CD14-positive monocyte (primary cell): Measurements from ENCODE around the gene MDN1. TPM values are rescaled to one million over a fixed set of nuclear protein-coding genes. Genes with fewer than 3 reads are reported as not detected.

Source experiments
- DNase-seq, 3 donors: peaks; one replicate each; pipeline ENCODE4 v3.0.0-alpha.2; 2011 to 2022
- H2AFZ ChIP-seq: 2 replicates; pipeline ENCODE4 v1.6.0; 2012; ENCODE audit warnings: mild to moderate bottlenecking, low read depth, low read length, inconsistent platforms; ENCODE audit not compliant: insufficient read depth, poor library complexity, severe bottlenecking
- H3K27ac ChIP-seq, 2 donors: 1 replicate in 1 of 2; 2 replicates in 1 of 2; pipeline ENCODE4 v1.5.1; 2012 to 2013; ENCODE audit warnings: low read length in 2 of 2, control low read depth in 1 of 2, inconsistent platforms in 1 of 2, low read depth in 1 of 2, mild to moderate bottlenecking in 1 of 2
- H3K27me3 ChIP-seq, 2 donors: one replicate each; pipeline versions ENCODE4 v1.6.0 to v1.6.1; 2011 to 2013; ENCODE audit warnings: low read length in 2 of 2; ENCODE audit not compliant: control insufficient read depth in 2 of 2, insufficient read depth in 2 of 2
- H3K36me3 ChIP-seq, 2 donors: replicated peaks in 1 of 2; 1 replicate in 1 of 2; 2 replicates in 1 of 2; pipeline versions ENCODE4 v1.5.1 to v1.6.1; 2012 to 2013; ENCODE audit warnings: low read length in 2 of 2, control low read depth in 1 of 2, inconsistent platforms in 1 of 2, mild to moderate bottlenecking in 1 of 2; ENCODE audit not compliant: insufficient read depth in 2 of 2, control insufficient read depth in 1 of 2
- H3K4me1 ChIP-seq, 2 donors: 1 replicate in 1 of 2; 2 replicates in 1 of 2; pipeline versions ENCODE4 v1.5.1 to v1.6.1; 2012 to 2013; ENCODE audit warnings: low read length in 2 of 2, control low read depth in 1 of 2, inconsistent platforms in 1 of 2, mild to moderate bottlenecking in 1 of 2, moderate library complexity in 1 of 2; ENCODE audit not compliant: insufficient read depth in 2 of 2, control insufficient read depth in 1 of 2
- H3K4me2 ChIP-seq: replicated peaks from 2 replicates; pipeline ENCODE3; 2012; ENCODE audit warnings: low read length, moderate library complexity, mild to moderate bottlenecking; ENCODE audit not compliant: poor library complexity, severe bottlenecking; ENCODE audit errors: extremely low read depth
- H3K4me3 ChIP-seq, 3 experiments: fragments of 200-600 bp in 1 of 3; sonication (generic) in 1 of 3; replicated peaks in 1 of 3; 1 replicate in 2 of 3; 2 replicates in 1 of 3; pipeline ENCODE4 v1.5.1; 2011 to 2013; ENCODE audit warnings: low read length in 3 of 3, mild to moderate bottlenecking in 3 of 3, control low read depth in 2 of 3, low read depth in 2 of 3, inconsistent platforms in 1 of 3, moderate library complexity in 1 of 3
- H3K79me2 ChIP-seq: 2 replicates; pipeline ENCODE4 v1.6.0; 2012; ENCODE audit warnings: mild to moderate bottlenecking, control low read depth, inconsistent platforms, low read length, moderate library complexity; ENCODE audit not compliant: insufficient read depth
- H3K9ac ChIP-seq: 2 replicates; pipeline ENCODE4 v1.6.0; 2017; ENCODE audit warnings: low read length, mild to moderate bottlenecking; ENCODE audit not compliant: insufficient read depth, poor library complexity, severe bottlenecking
- H3K9me3 ChIP-seq, 2 donors: replicated peaks in 1 of 2; 1 replicate in 1 of 2; 2 replicates in 1 of 2; pipeline versions ENCODE4 v1.5.1 to v1.6.1; 2012 to 2013; ENCODE audit warnings: low read length in 2 of 2, control low read depth in 1 of 2; ENCODE audit not compliant: control insufficient read depth in 1 of 2, insufficient read depth in 1 of 2
- H4K20me1 ChIP-seq: 2 replicates; pipeline ENCODE4 v1.6.0; 2012; ENCODE audit warnings: mild to moderate bottlenecking, low read length, control low read depth, moderate library complexity; ENCODE audit not compliant: insufficient read depth
- H3K27ac Mint-ChIP-seq, 7 donors: one replicate each; pipeline ENCODE4 v1.8.0; 2020; ENCODE audit warnings: mild to moderate bottlenecking in 7 of 7, mixed read lengths in 7 of 7, moderate library complexity in 6 of 7, inconsistent platforms in 2 of 7
- H3K27me3 Mint-ChIP-seq, 3 donors: one replicate each; pipeline ENCODE4 v1.8.0; 2021 to 2022; ENCODE audit warnings: low read depth in 3 of 3, mild to moderate bottlenecking in 3 of 3, mixed read lengths in 3 of 3, moderate library complexity in 3 of 3, inconsistent platforms in 1 of 3
- H3K36me3 Mint-ChIP-seq, 2 donors: one replicate each; pipeline ENCODE4 v1.8.0; 2020; ENCODE audit warnings: mixed read lengths in 2 of 2, inconsistent platforms in 1 of 2, mild to moderate bottlenecking in 1 of 2
- H3K4me1 Mint-ChIP-seq: one replicate; pipeline ENCODE4 v1.8.0; 2020; ENCODE audit warnings: mild to moderate bottlenecking, mixed read lengths
- H3K4me3 Mint-ChIP-seq, 2 donors: one replicate each; pipeline ENCODE4 v1.8.0; 2020; ENCODE audit warnings: mild to moderate bottlenecking in 2 of 2, mixed read lengths in 2 of 2, moderate library complexity in 1 of 2
- H3K9me3 Mint-ChIP-seq, 7 donors: one replicate each; pipeline ENCODE4 v1.8.0; 2020 to 2022; ENCODE audit warnings: mixed read lengths in 7 of 7, mild to moderate bottlenecking in 6 of 7, moderate library complexity in 6 of 7, inconsistent platforms in 2 of 7
- CTCF ChIP-seq: fragments of 200-600 bp; IDR thresholded peaks from one replicate; pipeline ENCODE4 v1.8.0; 2022; ENCODE audit warnings: antibody characterized with exemption, mild to moderate bottlenecking
- WGBS: methylation state at CpG from one replicate; pipeline ENCODE4 v1.1.5; 2013; ENCODE audit warnings: missing lambda C conversion rate; ENCODE audit not compliant: insufficient coverage; 5-methylcytosine and 5-hydroxymethylcytosine counted together
- intact Hi-C, 2 donors: fragments of 100-400 bp; cut with micrococcal nuclease; formaldehyde crosslinking; loops; one replicate each; pipeline versions ENCODE4 v1.15.0 to v1.15.1; 2023
- polyA plus RNA-seq, 3 donors: library from polyadenylated mRNA; depleted of rRNA in 1 of 3; unstranded in 2 of 3; stranded (reverse) in 1 of 3; fragments of 300-500 nt in 2 of 3; fragments of >200 nt in 1 of 3; fragmentation: Illumina TruSeq in 2 of 3; gene quantifications; 1 replicate in 2 of 3; 2 replicates in 1 of 3; pipeline ENCODE4 v1.2.3, GENCODE V29; 2012 to 2021

Gene MDN1
- polyA plus RNA-seq, 3 donors: 0.61 to 6.6 (median 1.8) TPM

- Mint-ChIP-seq H3K4me3 (no peak overlapping the region), H3K9me3 (no peaks in the 10 kb centered on the region), H3K27me3 (peaks cover 0 to 1% (median 0%) of the 10 kb centered on the region in 3 donors), H3K36me3 (peaks cover 0 to 2% of the 10 kb centered on the region in 2 donors), H3K27ac (no peak overlapping the region), H3K4me1 (no peaks in the 10 kb centered on the region)
- H3K4me3 ChIP-seq: no peak overlapping the region
- H3K9me3 ChIP-seq: no peaks in the 10 kb centered on the region
- H3K9ac ChIP-seq: no peak overlapping the region
- intact Hi-C loops: no loop called here
- no peak overlapping the region for H2AFZ ChIP-seq
- TF ChIP-seq CTCF: no peak
- H3K27ac ChIP-seq: no peak overlapping the region
- no peaks in the 10 kb centered on the region for H4K20me1 ChIP-seq
- no peaks in the 10 kb centered on the region for H3K27me3 ChIP-seq
- no peaks in the 10 kb centered on the region for H3K36me3 ChIP-seq
- H3K4me2 ChIP-seq: no peak overlapping the region
- H3K79me2 ChIP-seq: no peaks in the 10 kb centered on the region
- no peaks in the 10 kb centered on the region for H3K4me1 ChIP-seq
- DNase-seq: no peak
- 95% methylated on average over 5 of the region's 5 CpGs for WGBS
Observed at GRCh38 chr6:89605861-89606260, 213.7 kb downstream of the MDN1 start.

GRCh38 chr6:89604653-89605052 lies 214.9 kb downstream of the MDN1 start:
- Histone ChIP-seq H4K20me1 (no peaks in the 10 kb centered on the region), H3K4me2 (no peak overlapping the region), H3K79me2 (no peaks in the 10 kb centered on the region), H3K27ac (no peak overlapping the region), H2AFZ (no peak overlapping the region), H3K36me3 (no peaks in the 10 kb centered on the region), H3K27me3 (no peaks in the 10 kb centered on the region), H3K9me3 (no peaks in the 10 kb centered on the region), H3K4me3 (no peak overlapping the region), H3K4me1 (no peaks in the 10 kb centered on the region), H3K9ac (no peak overlapping the region)
- Mint-ChIP-seq H3K27me3 (peaks cover 0 to 1% (median 0%) of the 10 kb centered on the region in 3 donors), H3K4me3 (no peak overlapping the region), H3K36me3 (peaks cover 0 to 2% of the 10 kb centered on the region in 2 donors), H3K27ac (peak overlapping the region in 1 of 7 donors; percentile 46), H3K9me3 (no peaks in the 10 kb centered on the region), H3K4me1 (no peaks in the 10 kb centered on the region)
- WGBS: 80% methylated on average over 1 of the region's 5 CpGs
- intact Hi-C loops: no loop called here
- DNase-seq: no peak
- TF ChIP-seq CTCF: no peak
